H9 (cell line): ENCODE data around the gene P3H2. TPM values are rescaled to one million over a fixed set of nuclear protein-coding genes. Genes with fewer than 3 reads are reported as not detected.

Experiments
- DNase-seq: peaks from one replicate; pipeline ENCODE4 v3.0.0-alpha.2; 2017
- H2AFZ ChIP-seq: one replicate; pipeline ENCODE4 v1.6.1; 2013; ENCODE audit warnings: mild to moderate bottlenecking, low read length, control low read depth, moderate library complexity
- H2AK5ac ChIP-seq: 2 replicates; pipeline ENCODE4 v1.6.1; 2013; ENCODE audit warnings: low read length, control low read depth, mixed read lengths; ENCODE audit not compliant: insufficient read length
- H2BK120ac ChIP-seq: one replicate; pipeline ENCODE4 v1.6.1; 2013; ENCODE audit warnings: low read depth, mild to moderate bottlenecking, low read length, control low read depth, inconsistent platforms; ENCODE audit not compliant: poor library complexity, severe bottlenecking
- H2BK12ac ChIP-seq: 2 replicates; pipeline ENCODE4 v1.6.1; 2013; ENCODE audit warnings: low read length, control low read depth, mixed read lengths, low read depth; ENCODE audit not compliant: insufficient read length
- H2BK15ac ChIP-seq: 2 replicates; pipeline ENCODE4 v1.6.1; 2013; ENCODE audit warnings: low read depth, low read length, control low read depth
- H2BK20ac ChIP-seq: one replicate; pipeline ENCODE4 v1.6.1; 2013; ENCODE audit warnings: low read depth, mild to moderate bottlenecking, low read length, control low read depth, inconsistent platforms; ENCODE audit not compliant: poor library complexity, severe bottlenecking
- H2BK5ac ChIP-seq: 2 replicates; pipeline ENCODE4 v1.6.1; 2013; ENCODE audit warnings: low read length, control low read depth, mixed read lengths; ENCODE audit not compliant: insufficient read length
- H3K14ac ChIP-seq: 2 replicates; pipeline ENCODE4 v1.6.1; 2013; ENCODE audit warnings: low read length, control low read depth; ENCODE audit not compliant: insufficient read depth
- H3K18ac ChIP-seq: 2 replicates; pipeline ENCODE4 v1.6.1; 2013; ENCODE audit warnings: low read depth, mild to moderate bottlenecking, mixed read lengths, low read length, control low read depth; ENCODE audit not compliant: insufficient read length
- H3K23ac ChIP-seq: 2 replicates; pipeline ENCODE4 v1.6.1; 2013; ENCODE audit warnings: low read length, control low read depth, mixed read lengths, low read depth; ENCODE audit not compliant: insufficient read length
- H3K23me2 ChIP-seq: 2 replicates; pipeline ENCODE4 v1.6.1; 2013; ENCODE audit warnings: low read depth, mild to moderate bottlenecking, mixed read lengths, low read length, control low read depth; ENCODE audit not compliant: insufficient read length, poor library complexity, severe bottlenecking
- H3K27ac ChIP-seq: 2 replicates; pipeline ENCODE4 v1.5.1; 2013; ENCODE audit warnings: low read length, control low read depth, mixed read lengths, low read depth; ENCODE audit not compliant: insufficient read length
- H3K27me3 ChIP-seq: 2 replicates; pipeline ENCODE4 v1.6.1; 2013; ENCODE audit warnings: low read length, control low read depth, inconsistent platforms; ENCODE audit not compliant: insufficient read depth
- H3K4ac ChIP-seq: 2 replicates; pipeline ENCODE4 v1.6.1; 2013; ENCODE audit warnings: low read depth, mild to moderate bottlenecking, control low read depth, inconsistent platforms, low read length, moderate library complexity
- H3K4me1 ChIP-seq: 2 replicates; pipeline ENCODE4 v1.6.1; 2013; ENCODE audit warnings: low read length, control low read depth, inconsistent platforms; ENCODE audit not compliant: insufficient read depth
- H3K4me2 ChIP-seq: 2 replicates; pipeline ENCODE4 v1.6.1; 2013; ENCODE audit warnings: low read length, control low read depth, mixed read lengths; ENCODE audit not compliant: insufficient read length, insufficient read depth
- H3K56ac ChIP-seq: 2 replicates; pipeline ENCODE4 v1.6.1; 2013; ENCODE audit warnings: low read depth, mild to moderate bottlenecking, mixed read lengths, low read length, control low read depth; ENCODE audit not compliant: insufficient read length
- H3K79me1 ChIP-seq: 2 replicates; pipeline ENCODE4 v1.6.1; 2013; ENCODE audit warnings: low read depth, mild to moderate bottlenecking, moderate library complexity, low read length, control low read depth, inconsistent platforms; ENCODE audit not compliant: insufficient read depth, poor library complexity, severe bottlenecking
- H3K79me2 ChIP-seq: 2 replicates; pipeline ENCODE4 v1.6.1; 2013; ENCODE audit warnings: low read length, control low read depth, inconsistent platforms; ENCODE audit not compliant: insufficient read depth
- H3K9ac ChIP-seq: 2 replicates; pipeline ENCODE4 v1.6.1; 2013; ENCODE audit warnings: low read length, control low read depth, mixed read lengths; ENCODE audit not compliant: insufficient read length; ENCODE audit errors: extremely low read depth
- H3K9me3 ChIP-seq: one replicate; pipeline ENCODE4 v1.6.1; 2013; ENCODE audit warnings: low read depth, low read length, inconsistent platforms; ENCODE audit not compliant: control insufficient read depth
- H3T11ph ChIP-seq: one replicate; pipeline ENCODE4 v1.6.1; 2013; ENCODE audit warnings: mild to moderate bottlenecking, low read length, control low read depth, inconsistent platforms
- H4K20me1 ChIP-seq: one replicate; pipeline ENCODE4 v1.6.1; 2013; ENCODE audit not compliant: control insufficient read depth, insufficient read length, insufficient read depth
- H4K5ac ChIP-seq: 2 replicates; pipeline ENCODE4 v1.6.1; 2013; ENCODE audit warnings: low read depth, mild to moderate bottlenecking, mixed read lengths, low read length, control low read depth; ENCODE audit not compliant: insufficient read length
- H4K8ac ChIP-seq: replicated peaks from 2 replicates; pipeline ENCODE4 v1.6.1; 2013; ENCODE audit warnings: low read length, control low read depth, mixed read lengths, low read depth; ENCODE audit not compliant: insufficient read length
- H4K91ac ChIP-seq: 2 replicates; pipeline ENCODE4 v1.6.1; 2013; ENCODE audit warnings: low read depth, mild to moderate bottlenecking, moderate library complexity, mixed read lengths, low read length, control low read depth; ENCODE audit not compliant: insufficient read length
- H3K27ac Mint-ChIP-seq, 3 experiments: 2 replicates in 2 of 3; 3 replicates in 1 of 3; pipeline ENCODE4 v1.8.0; 2020 to 2021; ENCODE audit warnings: mixed read lengths in 3 of 3, mild to moderate bottlenecking in 1 of 3, moderate library complexity in 1 of 3
- H3K27me3 Mint-ChIP-seq: 2 replicates; pipeline ENCODE4 v1.8.0; 2021; ENCODE audit warnings: low read depth, mild to moderate bottlenecking, moderate library complexity, mixed read lengths
- H3K36me3 Mint-ChIP-seq, 3 experiments: 2 replicates in 2 of 3; 3 replicates in 1 of 3; pipeline ENCODE4 v1.8.0; 2020 to 2021; ENCODE audit warnings: low read depth in 3 of 3, mixed read lengths in 3 of 3; ENCODE audit not compliant: insufficient read depth in 1 of 3
- H3K4me1 Mint-ChIP-seq, 2 experiments: 2 replicates each; pipeline ENCODE4 v1.8.0; 2020; ENCODE audit warnings: mixed read lengths in 2 of 2
- H3K4me3 Mint-ChIP-seq, 2 experiments: 2 replicates in 1 of 2; 3 replicates in 1 of 2; pipeline ENCODE4 v1.8.0; 2020 to 2021; ENCODE audit warnings: mild to moderate bottlenecking in 2 of 2, mixed read lengths in 2 of 2, moderate library complexity in 1 of 2
- H3K9me3 Mint-ChIP-seq, 2 experiments: 2 replicates in 1 of 2; 3 replicates in 1 of 2; pipeline ENCODE4 v1.8.0; 2020; ENCODE audit warnings: mild to moderate bottlenecking in 2 of 2, mixed read lengths in 2 of 2, moderate library complexity in 1 of 2
- WGBS: extraction: QIAGEN DNeasy Blood & Tissue Kit; methylation state at CpG from one replicate; pipeline ENCODE4 v1.1.7; 2013; ENCODE audit warnings: missing lambda C conversion rate, low lambda C conversion rate, mixed read lengths; ENCODE audit not compliant: insufficient read length; ENCODE audit errors: extremely low coverage; 5-methylcytosine and 5-hydroxymethylcytosine counted together
- total RNA-seq: library from RNA; stranded (reverse); gene quantifications from 2 replicates; pipeline ENCODE4 v1.2.1, GENCODE V29; 2021
- TF ChIP-seq, protein P1 (sequence below): fragments of 200-600 bp; sonication (generic); conservative IDR thresholded peaks from 3 replicates; pipeline ENCODE4 v1.8.0; 2021; ENCODE audit warnings: antibody characterized with exemption, mild to moderate bottlenecking

Gene P3H2
- total RNA-seq, 1 experiment from 2014 or later: 41.5 TPM

DNA sequence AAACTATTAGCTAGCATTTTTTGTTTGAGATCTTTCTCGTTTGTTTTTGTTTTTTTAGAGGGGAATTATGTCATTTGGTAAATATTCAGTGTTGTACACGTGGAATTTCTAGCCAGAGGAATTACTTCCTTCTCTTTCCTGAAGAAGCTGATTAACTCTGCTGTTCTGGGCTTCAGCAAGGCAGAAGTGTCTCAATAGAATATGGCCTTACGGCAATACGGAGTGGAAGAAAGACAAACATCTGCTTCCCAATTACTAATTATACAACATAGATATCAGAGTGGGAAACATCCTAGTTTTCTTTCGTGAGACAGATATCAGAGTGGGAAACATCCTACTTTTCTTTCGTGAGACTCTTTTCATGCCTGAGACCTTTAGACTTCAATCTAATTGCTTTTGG lies 11.9 kb downstream of the P3H2 start:
- H3K23me2 ChIP-seq: no peaks in the 10 kb centered on the region
- no peaks in the 10 kb centered on the region for H3K79me2 ChIP-seq
- no peak overlapping the region for H2AK5ac ChIP-seq
- no peak overlapping the region for H3K56ac ChIP-seq
- H3K18ac ChIP-seq: no peak overlapping the region
- H3K4ac ChIP-seq: no peak overlapping the region
- no peaks in the 10 kb centered on the region for H3K9me3 Mint-ChIP-seq
- no peaks in the 10 kb centered on the region for H3K4me1 ChIP-seq
- H2BK20ac ChIP-seq: no peak overlapping the region
- no peak overlapping the region for H2AFZ ChIP-seq
- no peak overlapping the region for H3K27ac ChIP-seq
- H2BK15ac ChIP-seq: no peak overlapping the region
- TF ChIP-seq, protein P1, sequence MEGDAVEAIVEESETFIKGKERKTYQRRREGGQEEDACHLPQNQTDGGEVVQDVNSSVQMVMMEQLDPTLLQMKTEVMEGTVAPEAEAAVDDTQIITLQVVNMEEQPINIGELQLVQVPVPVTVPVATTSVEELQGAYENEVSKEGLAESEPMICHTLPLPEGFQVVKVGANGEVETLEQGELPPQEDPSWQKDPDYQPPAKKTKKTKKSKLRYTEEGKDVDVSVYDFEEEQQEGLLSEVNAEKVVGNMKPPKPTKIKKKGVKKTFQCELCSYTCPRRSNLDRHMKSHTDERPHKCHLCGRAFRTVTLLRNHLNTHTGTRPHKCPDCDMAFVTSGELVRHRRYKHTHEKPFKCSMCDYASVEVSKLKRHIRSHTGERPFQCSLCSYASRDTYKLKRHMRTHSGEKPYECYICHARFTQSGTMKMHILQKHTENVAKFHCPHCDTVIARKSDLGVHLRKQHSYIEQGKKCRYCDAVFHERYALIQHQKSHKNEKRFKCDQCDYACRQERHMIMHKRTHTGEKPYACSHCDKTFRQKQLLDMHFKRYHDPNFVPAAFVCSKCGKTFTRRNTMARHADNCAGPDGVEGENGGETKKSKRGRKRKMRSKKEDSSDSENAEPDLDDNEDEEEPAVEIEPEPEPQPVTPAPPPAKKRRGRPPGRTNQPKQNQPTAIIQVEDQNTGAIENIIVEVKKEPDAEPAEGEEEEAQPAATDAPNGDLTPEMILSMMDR: no peak
- H3K27ac Mint-ChIP-seq: peak overlapping the region in 2 of 3 experiments; percentile 3 to 12; a peak in 3 of 7 replicates
- H3K9ac ChIP-seq: no peak overlapping the region
- no peaks in the 10 kb centered on the region for H4K20me1 ChIP-seq
- no peak overlapping the region for H4K8ac ChIP-seq
- H3K9me3 ChIP-seq: no peaks in the 10 kb centered on the region
- no peak overlapping the region for H3K4me3 Mint-ChIP-seq
- peaks cover 8 to 10% of the 10 kb centered on the region in 2 experiments; a peak in 3 of 4 replicates for H3K4me1 Mint-ChIP-seq
- no peak overlapping the region for H2BK120ac ChIP-seq
- WGBS: no CpG with 5 or more reads among the region's 6 CpGs
- no peaks in the 10 kb centered on the region for H3K27me3 ChIP-seq
- no peaks in the 10 kb centered on the region for H3K27me3 Mint-ChIP-seq
- H3K79me1 ChIP-seq: no peaks in the 10 kb centered on the region
- H3K14ac ChIP-seq: no peak overlapping the region
- no peak for DNase-seq
- H4K5ac ChIP-seq: no peak overlapping the region
- no peak overlapping the region for H3K4me2 ChIP-seq
- no peak overlapping the region for H2BK12ac ChIP-seq
- no peak overlapping the region for H4K91ac ChIP-seq
- H3K23ac ChIP-seq: no peak overlapping the region
- H3T11ph ChIP-seq: no peak overlapping the region
- H2BK5ac ChIP-seq: no peak overlapping the region
- H3K36me3 Mint-ChIP-seq: peaks cover 0 to 10% (median 5%) of the 10 kb centered on the region in 3 experiments; a peak in 4 of 7 replicates
